AG04450 (cell line): ENCODE results near the gene NCOA7. TPM values are rescaled to one million over a fixed set of nuclear protein-coding genes. Genes with fewer than 3 reads are reported as not detected.

Experiments used
- CTCF ChIA-PET: fragments of 300-600, 350-600 bp; formaldehyde crosslinking; extraction: SDS; loops from one replicate; lab custom pipeline; 2022; ENCODE audit warnings: antibody characterized with exemption, inconsistent platforms; lab: Charles Lee
- POLR2A ChIA-PET: fragments of 350-600 bp; formaldehyde crosslinking; extraction: SDS; loops from one replicate; lab custom pipeline; 2021; ENCODE audit warnings: antibody characterized with exemption, inconsistent platforms; lab: Yijun Ruan, JAX
- DNase-seq: peaks from one replicate; pipeline ENCODE4 v3.0.0-alpha.2; 2011; ENCODE audit warnings: low read depth, low spot score
- H3K27ac ChIP-seq: one replicate; pipeline ENCODE4 v1.5.1; 2012; ENCODE audit warnings: low read depth, low read length, control low read depth
- H3K27me3 ChIP-seq: one replicate; pipeline ENCODE4 v1.6.0; 2012; ENCODE audit warnings: low read length; ENCODE audit not compliant: control insufficient read depth, insufficient read depth
- H3K4me3 ChIP-seq: 2 replicates; pipeline ENCODE4 v1.5.1; 2011; ENCODE audit warnings: mild to moderate bottlenecking, low read depth, low read length, control low read depth
- H3K9me3 ChIP-seq: 2 replicates; pipeline ENCODE4 v1.5.1; 2012; ENCODE audit warnings: low read length; ENCODE audit not compliant: control insufficient read depth, insufficient read depth
- polyA plus RNA-seq: library from polyadenylated mRNA; depleted of rRNA; stranded (reverse); fragments of >200 nt; gene quantifications from 2 replicates; pipeline ENCODE4 v1.2.3, GENCODE V29; 2011
- TF ChIP-seq, protein P1 (sequence below): IDR thresholded peaks from 2 replicates; pipeline ENCODE4 v1.5.1; 2011; ENCODE audit warnings: low read depth, low read length, control low read depth, inconsistent platforms

Gene NCOA7
- polyA plus RNA-seq, 1 experiment: 21.5 TPM

DNA sequence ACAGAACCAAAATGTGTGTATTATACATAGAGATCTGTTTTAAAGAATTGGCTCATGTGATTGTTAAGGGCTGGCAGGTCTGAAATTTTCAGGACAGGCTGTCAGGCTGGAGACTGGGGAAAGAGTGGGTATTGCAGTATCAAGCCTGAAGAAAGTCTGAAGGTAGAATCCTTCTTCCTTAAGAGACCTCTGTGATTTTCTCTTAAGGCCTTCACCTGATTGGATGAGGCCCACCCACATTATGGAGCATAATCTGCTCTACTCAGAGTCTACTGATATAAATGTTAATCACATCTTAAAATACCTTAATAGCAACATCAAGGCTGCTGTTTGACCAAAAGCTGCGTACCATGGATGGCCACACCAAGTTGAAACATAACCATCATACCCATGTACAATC lies 122.4 kb downstream of the NCOA7 start:
- POLR2A ChIA-PET: no interaction called here
- TF ChIP-seq, protein P1, sequence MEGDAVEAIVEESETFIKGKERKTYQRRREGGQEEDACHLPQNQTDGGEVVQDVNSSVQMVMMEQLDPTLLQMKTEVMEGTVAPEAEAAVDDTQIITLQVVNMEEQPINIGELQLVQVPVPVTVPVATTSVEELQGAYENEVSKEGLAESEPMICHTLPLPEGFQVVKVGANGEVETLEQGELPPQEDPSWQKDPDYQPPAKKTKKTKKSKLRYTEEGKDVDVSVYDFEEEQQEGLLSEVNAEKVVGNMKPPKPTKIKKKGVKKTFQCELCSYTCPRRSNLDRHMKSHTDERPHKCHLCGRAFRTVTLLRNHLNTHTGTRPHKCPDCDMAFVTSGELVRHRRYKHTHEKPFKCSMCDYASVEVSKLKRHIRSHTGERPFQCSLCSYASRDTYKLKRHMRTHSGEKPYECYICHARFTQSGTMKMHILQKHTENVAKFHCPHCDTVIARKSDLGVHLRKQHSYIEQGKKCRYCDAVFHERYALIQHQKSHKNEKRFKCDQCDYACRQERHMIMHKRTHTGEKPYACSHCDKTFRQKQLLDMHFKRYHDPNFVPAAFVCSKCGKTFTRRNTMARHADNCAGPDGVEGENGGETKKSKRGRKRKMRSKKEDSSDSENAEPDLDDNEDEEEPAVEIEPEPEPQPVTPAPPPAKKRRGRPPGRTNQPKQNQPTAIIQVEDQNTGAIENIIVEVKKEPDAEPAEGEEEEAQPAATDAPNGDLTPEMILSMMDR: no peak
- H3K9me3 ChIP-seq: no peaks in the 10 kb centered on the region
- DNase-seq: no peak
- CTCF ChIA-PET: interaction anchor here (1.1 to 2.3 kb wide), 5 partner anchors 38 to 122 kb away, joined by 3 to 9 read pairs (median 6); partner anchors contain the start of gene NCOA7
- no peak overlapping the region for H3K27ac ChIP-seq
- H3K4me3 ChIP-seq: no peak overlapping the region
- no peaks in the 10 kb centered on the region for H3K27me3 ChIP-seq

DNA sequence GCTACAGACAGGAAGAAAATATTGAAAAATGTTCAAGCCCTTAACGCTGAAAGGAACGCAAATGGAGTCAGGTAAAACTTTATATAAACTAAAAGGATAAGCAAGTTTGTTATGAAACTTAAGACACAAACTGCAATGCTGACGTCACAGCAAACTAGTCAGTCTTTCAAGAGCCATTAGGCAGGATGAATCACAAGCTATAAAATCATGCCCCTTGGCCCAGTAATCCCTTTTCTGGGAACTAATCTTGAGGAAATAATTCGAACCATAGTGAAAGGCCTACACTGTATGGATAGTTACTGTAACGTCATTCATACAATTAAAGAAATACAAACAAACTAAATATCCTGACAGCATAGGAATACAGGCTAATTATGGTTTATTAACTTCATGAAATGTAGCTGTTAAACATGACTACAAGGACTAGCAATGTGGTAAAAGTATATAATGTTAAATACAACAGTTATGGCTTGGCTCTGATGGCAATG lies 123.1 kb downstream of the NCOA7 start:
- Histone ChIP-seq H3K4me3 (no peak overlapping the region), H3K9me3 (no peaks in the 10 kb centered on the region), H3K27me3 (no peaks in the 10 kb centered on the region), H3K27ac (no peak overlapping the region)
- DNase-seq: peak; percentile 94
- POLR2A ChIA-PET: interaction anchor here (0.7 to 1.3 kb wide), 2 partner anchors 68 to 120 kb away, joined by 3 read pairs; no protein-coding TSS in a partner anchor
- CTCF ChIA-PET: interaction anchor here (0.6 to 2.3 kb wide), 10 partner anchors 9 to 123 kb away, joined by 3 to 17 read pairs (median 6); partner anchors contain the start of genes HINT3 and NCOA7
- TF ChIP-seq, protein P1: no peak

DNA sequence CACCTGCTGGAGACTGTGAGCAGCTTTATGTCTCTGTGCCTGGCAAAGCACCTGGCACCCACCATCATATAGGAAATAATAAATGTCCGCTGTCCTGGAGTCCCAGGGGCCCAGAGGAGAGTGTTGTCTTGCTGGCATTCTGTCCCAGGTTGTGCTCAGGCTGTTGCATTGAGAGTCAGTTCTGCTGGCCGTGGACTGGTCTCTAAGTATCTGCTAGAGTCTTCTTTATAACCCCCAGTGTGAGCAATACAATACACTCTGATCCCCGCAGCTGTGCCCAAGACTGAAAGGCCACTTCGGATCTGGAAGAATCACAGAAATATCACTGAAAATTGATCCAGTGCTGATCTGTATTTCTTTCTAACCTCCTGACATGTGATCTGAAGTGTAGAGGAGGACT lies 127.5 kb downstream of the NCOA7 start:
- Histone ChIP-seq H3K27me3 (no peaks in the 10 kb centered on the region), H3K4me3 (no peak overlapping the region), H3K27ac (no peak overlapping the region), H3K9me3 (no peaks in the 10 kb centered on the region)
- CTCF ChIA-PET: interaction anchor here (0.6 to 3.5 kb wide), 3 partner anchors 38 to 209 kb away, joined by 3 to 12 read pairs (median 4); partner anchors contain the start of gene HINT3
- TF ChIP-seq, protein P1: no peak
- DNase-seq: no peak
- POLR2A ChIA-PET: no interaction called here

DNA sequence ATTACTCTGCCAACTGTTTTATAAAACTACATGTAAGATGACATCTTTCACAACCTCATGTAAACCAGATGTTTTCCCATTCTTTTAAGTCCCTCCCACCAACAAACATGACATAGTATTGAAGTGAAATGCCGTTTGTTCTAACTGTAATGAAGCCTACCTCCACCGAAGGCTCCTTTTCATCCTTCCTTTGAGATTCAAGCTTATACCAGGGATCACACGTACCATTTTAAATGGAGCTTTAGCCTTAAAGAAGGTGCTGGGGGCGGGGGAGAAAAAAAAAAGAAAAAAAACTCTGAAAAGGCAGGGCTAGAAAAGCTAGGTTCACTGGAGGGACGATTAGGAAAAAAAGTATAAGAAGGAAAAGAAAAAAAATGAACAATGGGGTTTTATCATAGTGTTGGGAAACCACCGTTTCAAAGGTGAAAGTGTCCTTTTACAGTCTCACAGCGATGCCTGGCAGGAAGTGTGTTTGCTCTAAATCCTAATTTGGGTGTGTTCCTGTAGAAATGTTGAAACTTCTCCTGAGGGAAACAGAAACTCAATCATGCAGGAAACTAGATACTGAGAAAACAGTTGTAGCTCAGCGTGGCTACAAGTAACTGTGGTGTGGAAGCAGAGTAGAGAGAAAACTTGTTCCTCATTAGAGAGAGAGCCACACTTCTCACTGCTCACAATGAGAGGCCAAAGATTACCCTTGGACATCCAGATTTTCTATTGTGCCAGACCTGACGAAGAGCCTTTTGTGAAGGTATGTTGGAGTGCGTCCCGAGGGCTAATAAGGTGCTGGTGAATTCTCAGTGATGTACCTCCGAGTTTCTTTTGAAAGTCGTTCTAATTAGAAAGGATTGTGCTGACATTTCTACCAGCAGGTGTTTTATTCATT lies 128.2 kb downstream of the NCOA7 start:
- Histone ChIP-seq H3K4me3 (peak overlapping the region; percentile 8), H3K9me3 (no peaks in the 10 kb centered on the region), H3K27me3 (no peaks in the 10 kb centered on the region), H3K27ac (no peak overlapping the region)
- DNase-seq: peak; percentile 46
- CTCF ChIA-PET: interaction anchor here (0.6 to 3.5 kb wide), 4 partner anchors 14 to 210 kb away, joined by 3 to 12 read pairs (median 4); partner anchors contain the start of gene HINT3
- POLR2A ChIA-PET: no interaction called here
- TF ChIP-seq, protein P1: no peak
